ENCODE results near the gene PPP2R3B. TPM values are rescaled to one million over a fixed set of nuclear protein-coding genes. Genes with fewer than 3 reads are reported as not detected.

Gene PPP2R3B
- total and polyA plus RNA-seq, 2 donors (not counting 1 experiment from before 2014, with no cell fraction given) = 43.3 to 47.6 TPM

GRCh38 chrX:288561-288991, 98.1 kb downstream of the PPP2R3B start:
- intact Hi-C loops (cut with micrococcal nuclease) = no loop called here
- no peaks in the 10 kb centered on the region for H3K27me3 ChIP-seq (replicated peaks in 1 of 4; ENCODE audit: control extremely low read depth in 1 of 4, control insufficient read depth in 3 of 4, insufficient read depth in 4 of 4, low read length in 3 of 4)
- peaks cover 0 to 10% (median 0%) of the 10 kb centered on the region in 3 donors for H3K9me3 ChIP-seq (ENCODE audit: control extremely low read depth in 1 of 3, control insufficient read depth in 2 of 3, insufficient read depth in 1 of 3, low read length in 2 of 3)
- peaks cover 6% of the 10 kb centered on the region for H3K4me1 Mint-ChIP-seq
- WGBS (ENCODE audit: insufficient coverage) = 97% methylated on average over 22 of the region's 25 CpGs
- H3K4me2 ChIP-seq (replicated peaks; ENCODE audit: low read depth, low read length, poor library complexity, severe bottlenecking) = no peak overlapping the region
- H3K79me2 ChIP-seq (ENCODE audit: control insufficient read depth, insufficient read depth, low read length) = no peaks in the 10 kb centered on the region
- H2AFZ ChIP-seq (ENCODE audit: insufficient read depth, low read depth, low read length, poor library complexity, severe bottlenecking) = no peak overlapping the region
- H3K36me3 ChIP-seq (replicated peaks in 1 of 2; ENCODE audit: control extremely low read depth in 1 of 2, control insufficient read depth in 1 of 2, extremely low read depth in 1 of 2, insufficient read depth in 2 of 2, low read length in 1 of 2) = peaks cover 3 to 30% of the 10 kb centered on the region in 2 experiments
- ChIA-PET CTCF (no interaction called here), POLR2A (no interaction called here)
- DNase-seq (no peak), ATAC-seq (ENCODE audit: low read depth) (no peak)
- H3K27ac Mint-ChIP-seq = no peak overlapping the region
- no peaks in the 10 kb centered on the region for H4K20me1 ChIP-seq (ENCODE audit: control insufficient read depth, insufficient read depth, low read length, poor library complexity, severe bottlenecking)
- H3K9me3 Mint-ChIP-seq (ENCODE audit: insufficient read depth) = no peaks in the 10 kb centered on the region
- H3K27me3 Mint-ChIP-seq = no peaks in the 10 kb centered on the region
- no peak overlapping the region for H3K9ac ChIP-seq (ENCODE audit: low read length)
- no peak overlapping the region for H3K27ac ChIP-seq (ENCODE audit: low read length in 2 of 2)
- peaks cover 0 to 5% of the 10 kb centered on the region in 2 donors for H3K4me1 ChIP-seq (ENCODE audit: control insufficient read depth in 2 of 2, insufficient read depth in 2 of 2, low read length in 2 of 2)
- no peak overlapping the region for H3K4me3 Mint-ChIP-seq
- TF ChIP-seq CTCF (IDR thresholded peaks at IDR 0.05) (no peak), EZH2 (IDR thresholded peaks at IDR 0.05; ENCODE audit: borderline replicate concordance, insufficient read depth, low read depth, low read length, poor library complexity, severe bottlenecking) (no peak)
- no peak overlapping the region for H3K4me3 ChIP-seq (ENCODE audit: control extremely low read depth in 1 of 5, extremely low read depth in 1 of 5, insufficient read depth in 1 of 5, low read depth in 2 of 5, low read length in 4 of 5)

GRCh38 chrX:287670-288069, 99.0 kb downstream of the PPP2R3B start:
- no peaks in the 10 kb centered on the region for H4K20me1 ChIP-seq (ENCODE audit: control insufficient read depth, insufficient read depth, low read length, poor library complexity, severe bottlenecking)
- Mint-ChIP-seq H3K27me3 (no peaks in the 10 kb centered on the region), H3K4me3 (no peak overlapping the region), H3K4me1 (peaks cover 11% of the 10 kb centered on the region), H3K9me3 (ENCODE audit: insufficient read depth) (no peaks in the 10 kb centered on the region), H3K27ac (no peak overlapping the region)
- H3K9me3 ChIP-seq (ENCODE audit: control extremely low read depth in 1 of 3, control insufficient read depth in 2 of 3, insufficient read depth in 1 of 3, low read length in 2 of 3) = peaks cover 0 to under 1% (median 0%) of the 10 kb centered on the region in 3 donors
- no peak overlapping the region for H3K4me3 ChIP-seq (ENCODE audit: control extremely low read depth in 1 of 5, extremely low read depth in 1 of 5, insufficient read depth in 1 of 5, low read depth in 2 of 5, low read length in 4 of 5)
- no peak for TF ChIP-seq CTCF (IDR thresholded peaks at IDR 0.05)
- TF ChIP-seq EZH2 (IDR thresholded peaks at IDR 0.05; ENCODE audit: borderline replicate concordance, insufficient read depth, low read depth, low read length, poor library complexity, severe bottlenecking) = no peak
- H3K4me2 ChIP-seq (replicated peaks; ENCODE audit: low read depth, low read length, poor library complexity, severe bottlenecking) = no peak overlapping the region
- H2AFZ ChIP-seq (ENCODE audit: insufficient read depth, low read depth, low read length, poor library complexity, severe bottlenecking) = no peak overlapping the region
- no peaks in the 10 kb centered on the region for H3K27me3 ChIP-seq (replicated peaks in 1 of 4; ENCODE audit: control extremely low read depth in 1 of 4, control insufficient read depth in 3 of 4, insufficient read depth in 4 of 4, low read length in 3 of 4)
- CTCF ChIA-PET = no interaction called here
- H3K4me1 ChIP-seq (ENCODE audit: control insufficient read depth in 2 of 2, insufficient read depth in 2 of 2, low read length in 2 of 2) = peaks cover 0 to 6% of the 10 kb centered on the region in 2 donors
- POLR2A ChIA-PET = no interaction called here
- H3K9ac ChIP-seq (ENCODE audit: low read length) = no peak overlapping the region
- H3K27ac ChIP-seq (ENCODE audit: low read length in 2 of 2) = no peak overlapping the region
- no peak for DNase-seq
- peaks cover 3 to 22% of the 10 kb centered on the region in 2 experiments for H3K36me3 ChIP-seq (replicated peaks in 1 of 2; ENCODE audit: control extremely low read depth in 1 of 2, control insufficient read depth in 1 of 2, extremely low read depth in 1 of 2, insufficient read depth in 2 of 2, low read length in 1 of 2)
- intact Hi-C loops (cut with micrococcal nuclease) = no loop called here
- no peaks in the 10 kb centered on the region for H3K79me2 ChIP-seq (ENCODE audit: control insufficient read depth, insufficient read depth, low read length)
- no peak for ATAC-seq (ENCODE audit: low read depth)
- 95% methylated on average over 4 of the region's 7 CpGs for WGBS (ENCODE audit: insufficient coverage)
